GM06990 (cell line): ENCODE results near the gene FOXJ3.

ENCODE experiments used
- DNase-seq: peaks from one replicate; pipeline ENCODE4 v3.0.0-alpha.2; 2011; ENCODE audit not compliant: insufficient read length; ENCODE audit errors: extremely low read depth
- H3K27me3 ChIP-seq: replicated peaks from 2 replicates; pipeline ENCODE4 v1.6.0; 2011; ENCODE audit warnings: low read length; ENCODE audit not compliant: control insufficient read depth, insufficient read depth
- H3K36me3 ChIP-seq: 2 replicates; pipeline ENCODE4 v1.5.1; 2011; ENCODE audit warnings: low read length; ENCODE audit not compliant: control insufficient read depth, insufficient read depth
- H3K4me3 ChIP-seq: replicated peaks from 2 replicates; pipeline ENCODE4 v1.5.1; 2011; ENCODE audit warnings: low read depth, mild to moderate bottlenecking, control low read depth, low read length
- TF ChIP-seq, protein P1 (sequence below): IDR thresholded peaks from 2 replicates; pipeline ENCODE4 v1.5.1; 2011; ENCODE audit warnings: low read length, control low read depth, mild to moderate bottlenecking, inconsistent platforms; ENCODE audit not compliant: insufficient read depth, poor library complexity, severe bottlenecking

FOXJ3 gene

GRCh38 chr1:42133809-42134526, 201.1 kb downstream of the FOXJ3 start:
- TF ChIP-seq, protein P1, sequence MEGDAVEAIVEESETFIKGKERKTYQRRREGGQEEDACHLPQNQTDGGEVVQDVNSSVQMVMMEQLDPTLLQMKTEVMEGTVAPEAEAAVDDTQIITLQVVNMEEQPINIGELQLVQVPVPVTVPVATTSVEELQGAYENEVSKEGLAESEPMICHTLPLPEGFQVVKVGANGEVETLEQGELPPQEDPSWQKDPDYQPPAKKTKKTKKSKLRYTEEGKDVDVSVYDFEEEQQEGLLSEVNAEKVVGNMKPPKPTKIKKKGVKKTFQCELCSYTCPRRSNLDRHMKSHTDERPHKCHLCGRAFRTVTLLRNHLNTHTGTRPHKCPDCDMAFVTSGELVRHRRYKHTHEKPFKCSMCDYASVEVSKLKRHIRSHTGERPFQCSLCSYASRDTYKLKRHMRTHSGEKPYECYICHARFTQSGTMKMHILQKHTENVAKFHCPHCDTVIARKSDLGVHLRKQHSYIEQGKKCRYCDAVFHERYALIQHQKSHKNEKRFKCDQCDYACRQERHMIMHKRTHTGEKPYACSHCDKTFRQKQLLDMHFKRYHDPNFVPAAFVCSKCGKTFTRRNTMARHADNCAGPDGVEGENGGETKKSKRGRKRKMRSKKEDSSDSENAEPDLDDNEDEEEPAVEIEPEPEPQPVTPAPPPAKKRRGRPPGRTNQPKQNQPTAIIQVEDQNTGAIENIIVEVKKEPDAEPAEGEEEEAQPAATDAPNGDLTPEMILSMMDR, result no peak
- no peak for DNase-seq
- Histone ChIP-seq H3K4me3 (no peak overlapping the region), H3K36me3 (no peaks in the 10 kb centered on the region), H3K27me3 (peaks cover 2% of the 10 kb centered on the region)

DNA sequence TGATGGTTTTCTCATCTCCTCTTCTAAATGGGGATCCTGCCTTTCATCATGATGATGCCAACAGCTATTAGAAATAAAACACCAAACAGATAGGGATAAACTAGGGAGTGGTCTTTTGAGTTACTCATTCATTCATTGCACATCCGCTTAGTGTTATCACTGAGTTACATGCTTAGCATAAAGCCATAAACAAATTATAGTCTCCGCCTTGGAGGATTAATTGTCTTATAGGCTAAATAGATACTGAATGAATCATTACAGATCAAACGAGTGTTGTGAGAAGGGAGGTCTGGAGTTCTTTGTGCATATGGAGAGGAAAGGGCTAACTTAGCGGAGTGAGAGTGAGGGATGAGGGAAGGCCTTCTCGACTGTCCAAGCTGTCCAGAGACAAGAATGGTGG, 201.6 kb downstream of the FOXJ3 start:
- H3K27me3 ChIP-seq, result peaks cover 2% of the 10 kb centered on the region
- TF ChIP-seq, protein P1, result no peak
- H3K36me3 ChIP-seq, result no peaks in the 10 kb centered on the region
- H3K4me3 ChIP-seq, result no peak overlapping the region
- no peak for DNase-seq

DNA sequence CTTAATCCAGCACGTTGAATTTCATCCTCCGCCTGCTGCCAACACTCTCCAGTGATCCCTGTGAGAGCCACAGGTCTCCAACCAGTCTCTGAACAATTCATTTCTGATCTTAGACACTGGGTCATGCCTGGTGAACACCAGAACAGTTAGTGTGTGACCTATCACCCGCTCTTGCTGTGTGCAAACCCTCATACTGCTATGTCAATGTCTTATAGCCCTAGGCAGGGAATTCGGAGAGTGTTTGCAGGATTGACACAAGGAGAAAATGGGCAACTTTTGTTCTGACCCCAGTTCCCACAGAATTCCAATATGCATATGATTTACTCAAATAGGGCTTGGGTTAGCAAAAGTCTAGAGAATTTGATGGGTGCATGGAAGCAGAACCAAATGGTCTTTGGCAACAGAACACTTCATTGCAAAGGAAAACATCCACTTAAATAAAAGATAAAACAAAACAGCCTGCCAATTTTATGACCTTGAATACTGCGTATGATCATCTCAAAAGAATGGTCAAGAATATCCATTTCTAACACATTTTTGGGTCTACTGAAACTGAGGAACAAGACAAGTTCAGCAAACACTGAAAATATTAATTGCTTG, 204.9 kb downstream of the FOXJ3 start:
- DNase-seq, result no peak
- TF ChIP-seq, protein P1, result no peak
- no peaks in the 10 kb centered on the region; the same call in 1 of the 2 replicates for H3K27me3 ChIP-seq
- H3K36me3 ChIP-seq, result no peaks in the 10 kb centered on the region
- H3K4me3 ChIP-seq, result no peak overlapping the region

DNA sequence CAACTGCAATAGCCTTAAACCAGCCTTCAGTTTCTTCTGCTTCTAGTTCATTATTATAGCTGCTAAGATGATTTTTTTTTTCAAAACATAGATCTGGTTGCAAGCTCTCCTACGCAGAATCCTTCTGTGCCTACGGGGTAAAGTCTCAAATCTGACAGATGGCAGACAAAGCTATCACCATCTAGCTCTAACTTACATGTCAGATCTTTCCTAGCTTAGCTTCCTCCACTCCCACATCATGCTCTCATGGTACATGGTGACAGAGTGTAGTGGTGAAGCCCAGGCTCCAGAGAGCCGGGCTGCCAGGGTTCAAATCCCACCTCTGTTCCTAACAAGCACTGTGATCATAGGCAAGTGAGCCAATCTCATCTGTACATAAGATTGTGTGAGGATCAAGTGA, 206.1 kb downstream of the FOXJ3 start:
- DNase-seq, result no peak
- H3K4me3 ChIP-seq, result no peak overlapping the region
- H3K27me3 ChIP-seq, result no peaks in the 10 kb centered on the region; the same call in 1 of the 2 replicates
- TF ChIP-seq, protein P1, result no peak
- H3K36me3 ChIP-seq, result no peaks in the 10 kb centered on the region

GRCh38 chr1:42128499-42128898, 206.5 kb downstream of the FOXJ3 start:
- Histone ChIP-seq H3K4me3 (no peak overlapping the region), H3K27me3 (no peaks in the 10 kb centered on the region; the same call in 1 of the 2 replicates), H3K36me3 (no peaks in the 10 kb centered on the region)
- no peak for DNase-seq
- TF ChIP-seq, protein P1, result no peak
